Stromal cell of bone marrow (primary cell): ENCODE data around the gene ZNF23.
A peak's percentile ranks its signal among the peaks of the same experiment; 100 is the strongest.
"Not testable (repeated sequence)": the region's sequence is repeated elsewhere in the genome, so short reads cannot be mapped to it uniquely, and the experiment has no call there.

Experiments
- DNase-seq: peaks from one replicate; pipeline ENCODE4 v3.0.0-alpha.2; 2012; ENCODE audit warnings: low read depth

ZNF23 gene

DNA sequence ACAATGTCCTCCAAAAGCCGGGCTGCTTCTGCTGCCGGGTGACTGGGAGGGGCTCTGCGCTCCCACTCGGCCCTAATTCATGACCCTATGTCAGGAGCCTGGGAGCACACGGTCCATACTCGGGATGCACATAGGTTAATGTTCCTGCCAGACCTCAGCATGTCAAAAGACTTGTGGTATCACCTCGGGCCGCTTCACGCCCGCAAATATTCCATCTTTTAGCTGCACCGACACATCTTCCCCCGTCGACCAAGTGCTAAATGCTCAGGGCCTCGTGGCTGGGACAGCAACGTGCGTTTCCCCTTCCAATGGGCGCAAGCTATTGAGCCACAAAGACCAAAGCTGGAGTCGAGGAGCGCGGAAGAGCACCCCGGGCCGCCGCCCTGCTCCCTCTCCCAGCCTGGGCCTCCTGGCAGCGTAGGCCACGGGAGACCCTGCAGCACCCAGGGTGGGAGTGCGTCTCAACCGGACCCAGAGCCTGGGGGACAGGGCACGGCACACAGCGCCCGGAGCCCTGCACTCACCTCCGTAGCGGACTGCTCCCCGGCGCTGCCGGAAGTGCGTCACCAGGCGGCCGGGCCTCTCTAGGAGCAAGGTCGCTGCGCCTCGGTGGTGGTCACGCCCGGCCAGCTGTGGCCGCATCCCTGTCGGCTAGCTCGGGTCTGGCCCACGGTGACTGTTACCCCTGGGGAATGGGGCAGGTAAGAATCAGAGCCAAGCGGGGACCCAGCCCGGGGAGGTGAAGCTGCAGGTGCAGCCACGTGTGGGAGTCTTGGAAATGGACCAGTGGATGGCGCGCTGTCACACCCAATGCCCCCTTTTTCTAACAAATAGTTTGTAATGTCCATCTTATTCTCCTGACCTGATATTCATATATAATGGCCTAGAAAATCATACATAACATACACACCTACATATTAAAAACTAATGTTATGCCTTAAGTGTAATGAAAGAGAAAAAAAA lies at the start of gene ZNF23:
Gene ZNF23 (minus strand): TSS at position 562 of the 963 bp plus-strand sequence. CDS start 5,451 bp downstream, outside the sequence.
- DNase-seq, result peak; percentile 40

DNA sequence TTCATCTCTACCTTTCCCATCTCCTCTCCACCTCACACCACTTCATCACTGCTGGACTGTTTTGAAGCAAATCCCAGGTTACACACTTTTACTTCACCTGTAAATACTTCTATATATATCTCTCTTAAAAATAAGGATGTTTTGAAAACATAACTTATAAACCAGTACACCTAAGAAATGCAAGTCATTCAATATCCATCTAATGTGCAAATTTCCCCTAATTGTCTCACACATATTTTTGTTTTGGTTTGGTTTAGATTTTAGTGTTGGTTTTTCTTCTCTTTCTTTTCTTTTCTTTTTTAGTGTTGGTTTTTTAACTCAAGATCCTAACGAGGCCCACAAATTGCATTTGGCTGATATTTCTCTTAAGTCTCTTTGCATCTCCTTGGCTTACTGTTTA lies 45.0 kb upstream of the ZNF23 start:
- no peak for DNase-seq

DNA sequence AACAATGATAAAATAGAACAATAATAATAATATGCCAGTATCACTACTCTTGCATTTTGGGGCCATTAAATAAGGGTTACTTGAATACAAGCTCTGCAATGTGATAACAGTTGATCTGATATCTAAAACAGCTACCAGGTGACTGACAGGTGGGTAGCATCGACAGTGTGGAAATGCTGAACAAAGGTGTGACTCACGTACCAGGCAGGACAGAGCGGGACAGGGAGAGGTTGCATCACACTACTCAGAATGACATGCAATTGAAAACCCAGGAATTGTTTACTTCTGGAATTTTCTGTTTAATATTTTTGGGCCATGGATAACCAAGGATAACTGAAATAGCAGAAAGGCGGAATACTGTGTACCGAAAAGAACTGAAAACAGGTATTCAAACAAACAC lies 42.9 kb upstream of the ZNF23 start:
- DNase-seq, result no peak

DNA sequence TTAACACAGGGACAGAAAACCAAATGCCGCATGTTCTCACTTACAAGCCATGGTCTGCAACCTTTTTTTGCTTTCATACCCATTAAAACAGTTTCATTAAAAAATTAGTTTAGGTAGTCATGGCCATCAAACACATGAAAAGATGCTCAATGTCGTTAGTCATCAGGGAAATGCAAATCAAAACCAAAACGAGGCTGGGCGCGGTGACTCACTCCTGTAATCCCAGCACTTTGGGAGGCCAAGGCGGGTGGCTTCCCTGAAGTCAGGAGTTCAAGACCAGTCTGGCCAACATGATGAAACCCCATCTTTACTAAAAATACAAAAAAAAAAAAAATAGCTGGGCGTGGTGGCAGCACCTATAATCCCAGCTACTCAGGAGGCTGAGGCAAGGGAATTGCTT lies 42.0 kb upstream of the ZNF23 start:
- DNase-seq, result not testable (repeated sequence)

DNA sequence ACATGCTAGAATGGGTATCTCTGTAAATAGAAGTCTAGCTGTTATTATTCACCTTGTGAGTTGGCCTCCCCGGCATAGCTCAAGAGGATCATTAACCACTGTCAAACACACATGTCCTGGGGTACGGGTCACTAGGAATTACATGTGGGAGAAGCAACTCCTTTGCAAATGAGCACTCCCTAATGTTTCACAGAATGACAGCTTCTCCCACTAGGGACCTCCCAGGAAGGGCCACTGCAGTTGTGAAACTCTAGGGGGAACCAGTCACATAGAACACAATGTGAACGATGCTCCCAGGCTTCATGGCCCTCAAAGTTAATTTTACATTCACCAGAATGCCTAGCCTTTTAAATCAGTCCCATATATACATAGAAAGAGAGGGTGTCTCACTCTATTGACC lies 39.5 kb upstream of the ZNF23 start:
- DNase-seq, result no peak

DNA sequence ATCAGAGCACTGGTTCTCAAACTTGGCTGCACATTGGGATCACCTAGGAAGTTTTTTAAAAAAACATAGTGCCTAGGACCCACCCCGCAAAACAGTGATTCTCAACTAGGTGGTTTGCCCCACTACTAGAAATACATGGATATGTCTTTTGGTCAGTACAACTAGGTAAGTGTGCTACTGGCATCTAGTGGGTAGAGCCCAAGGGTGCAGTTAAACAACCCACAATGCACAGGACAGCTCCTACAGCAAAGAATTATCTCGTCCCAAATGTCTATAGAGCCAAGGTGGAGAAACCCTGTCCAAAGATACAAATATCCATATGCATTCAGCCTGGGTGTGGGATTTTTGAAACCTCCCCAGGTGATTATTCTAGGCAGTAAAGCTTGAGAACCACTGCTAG lies 38.9 kb upstream of the ZNF23 start:
- DNase-seq, result no peak

DNA sequence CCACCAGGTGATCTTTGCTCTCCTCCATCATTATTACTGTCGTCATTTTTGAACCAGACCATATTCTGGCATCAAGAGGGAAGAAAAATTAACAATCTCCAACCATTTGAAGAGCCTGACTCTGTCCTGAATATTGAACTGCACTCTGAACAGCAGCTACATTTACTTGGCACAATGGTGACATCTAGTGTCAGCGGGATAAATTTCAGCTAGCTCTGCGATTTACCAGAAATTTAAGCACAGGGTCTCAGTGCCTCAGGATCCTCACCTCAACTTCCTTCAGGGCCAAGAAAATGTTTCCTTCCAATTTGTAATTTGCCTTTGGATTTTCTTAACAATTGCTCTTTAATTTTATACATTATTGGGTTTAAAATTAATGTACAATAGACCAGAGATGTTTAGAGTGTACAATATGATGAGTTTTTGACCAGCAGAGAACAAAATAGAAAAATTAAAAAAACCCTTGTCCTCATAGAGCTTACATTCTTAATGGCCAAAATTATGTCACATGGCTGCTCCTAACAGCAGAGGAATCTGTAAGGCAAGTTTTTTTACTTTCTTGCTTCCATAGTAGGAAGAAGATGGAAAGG lies 37.8 kb upstream of the ZNF23 start:
- peak; percentile 31 for DNase-seq

DNA sequence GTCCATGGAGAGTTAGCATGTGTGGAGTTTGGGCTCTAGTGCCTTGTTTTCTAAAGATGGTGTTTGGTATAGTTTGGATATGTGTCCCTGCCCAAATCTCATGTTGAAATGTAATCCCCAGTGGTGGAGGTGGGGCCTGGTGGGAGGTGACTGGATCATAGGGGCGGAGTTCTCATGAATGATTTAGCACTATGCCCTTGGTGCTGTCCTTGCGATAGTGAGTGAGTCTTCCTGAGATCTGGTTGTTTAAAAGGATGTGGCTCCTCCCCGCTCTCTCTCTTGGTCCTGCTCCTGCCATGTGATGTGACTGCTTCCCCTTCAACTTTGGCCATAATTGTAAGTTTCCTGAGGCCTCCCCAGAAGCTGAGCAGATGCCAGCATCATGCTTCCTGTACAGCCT lies 36.0 kb upstream of the ZNF23 start:
- no peak for DNase-seq

DNA sequence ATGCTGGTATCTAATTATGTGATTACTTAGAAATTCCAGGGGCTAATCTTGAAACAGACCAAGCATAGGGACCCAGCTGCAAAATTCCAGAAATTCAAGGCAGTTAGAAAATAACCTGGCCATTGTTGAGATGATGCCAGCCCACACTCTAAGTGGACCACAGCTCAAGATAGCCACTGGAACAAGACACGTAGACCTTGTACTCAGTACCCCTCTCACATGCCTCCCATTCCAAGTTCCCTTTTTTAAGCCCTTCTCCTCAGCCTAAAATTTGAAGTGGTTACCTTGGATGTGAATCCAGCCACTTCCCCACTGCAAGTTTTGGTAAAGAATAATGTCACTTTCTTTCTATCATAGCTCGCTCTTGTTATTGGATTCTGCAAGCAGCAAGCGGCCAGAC lies 31.2 kb upstream of the ZNF23 start:
- no peak for DNase-seq

DNA sequence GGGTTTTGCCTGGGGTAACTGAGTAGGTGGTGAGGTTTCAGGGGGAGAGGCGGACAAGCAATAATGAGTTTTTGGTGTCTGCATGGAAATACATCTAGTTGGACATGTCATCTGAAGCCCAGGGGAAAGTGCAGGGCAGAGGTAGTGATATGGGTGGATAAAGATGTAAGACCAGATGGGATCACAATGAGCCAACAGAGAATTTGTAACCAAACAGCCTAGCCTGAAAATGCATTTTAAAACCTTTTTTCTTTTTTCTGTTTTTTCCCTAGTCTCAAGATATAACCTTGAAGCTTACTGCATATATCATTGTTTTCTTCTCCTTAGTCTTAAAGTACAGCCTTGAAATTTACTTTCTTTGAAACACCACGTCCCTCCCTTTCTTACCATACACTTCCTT lies 30.7 kb upstream of the ZNF23 start:
- DNase-seq, result no peak

DNA sequence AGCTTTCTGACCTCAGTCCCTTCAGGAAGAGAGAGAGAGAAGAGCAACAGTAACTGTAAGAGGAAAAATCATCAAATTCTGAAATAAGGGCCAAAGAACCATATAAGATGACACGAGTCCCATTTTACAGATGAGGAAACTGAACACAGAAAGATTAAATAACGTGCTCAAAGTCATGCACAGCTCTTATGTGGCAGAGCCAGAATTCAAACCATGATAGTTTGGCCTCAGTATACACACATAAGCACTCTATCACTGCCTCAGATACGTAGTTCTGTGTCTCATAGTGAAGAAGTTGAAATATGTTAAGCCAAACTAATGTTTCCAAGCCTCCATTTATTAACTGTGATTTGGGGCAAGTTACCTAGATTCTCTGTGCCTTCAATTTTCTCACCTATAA lies 29.0 kb upstream of the ZNF23 start:
- no peak for DNase-seq

DNA sequence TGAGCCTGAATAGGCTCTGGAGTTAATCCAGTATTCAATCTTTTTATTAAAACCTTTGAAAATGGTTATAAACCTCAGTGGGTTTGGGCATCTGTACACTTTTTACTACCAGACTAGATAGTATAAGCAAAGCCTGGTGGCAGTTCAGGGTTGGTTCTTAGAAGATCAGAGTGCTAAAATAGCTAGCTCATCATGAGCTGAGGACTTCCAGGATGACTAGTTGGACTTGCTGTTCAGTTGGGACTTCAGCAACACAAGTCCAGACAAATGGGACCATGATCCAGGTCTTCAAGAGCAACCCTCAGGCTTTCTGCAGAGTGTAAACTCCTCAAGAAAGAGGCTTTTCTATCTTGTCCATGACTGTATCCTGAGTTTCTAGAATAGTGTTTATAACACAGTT lies 28.3 kb upstream of the ZNF23 start:
- no peak for DNase-seq

DNA sequence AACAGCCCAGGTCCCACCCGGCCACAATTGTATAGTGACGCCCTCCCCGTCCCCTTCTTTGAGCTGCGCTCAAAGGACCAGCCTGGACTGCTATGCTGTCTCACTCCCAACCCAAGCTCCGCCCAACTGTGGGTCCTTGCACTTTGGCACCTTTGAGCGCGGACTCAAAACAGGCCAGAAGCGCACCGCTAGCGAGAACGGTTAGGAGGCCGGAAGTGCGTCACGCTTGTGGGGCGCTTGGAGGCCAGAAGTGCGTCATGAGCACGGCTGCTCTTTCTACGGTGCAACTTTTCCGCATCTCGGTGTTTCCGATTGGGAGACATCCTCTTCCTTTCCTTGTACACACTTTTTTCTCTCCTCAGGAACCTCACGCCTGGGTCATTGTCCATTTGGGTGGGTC lies 27.1 kb upstream of the ZNF23 start, which contains the start of gene ZNF19:
Gene ZNF19 (minus strand): TSS at position 203 of the 400 bp plus-strand sequence. CDS start 7,210 bp downstream, outside the sequence.
- no peak for DNase-seq

DNA sequence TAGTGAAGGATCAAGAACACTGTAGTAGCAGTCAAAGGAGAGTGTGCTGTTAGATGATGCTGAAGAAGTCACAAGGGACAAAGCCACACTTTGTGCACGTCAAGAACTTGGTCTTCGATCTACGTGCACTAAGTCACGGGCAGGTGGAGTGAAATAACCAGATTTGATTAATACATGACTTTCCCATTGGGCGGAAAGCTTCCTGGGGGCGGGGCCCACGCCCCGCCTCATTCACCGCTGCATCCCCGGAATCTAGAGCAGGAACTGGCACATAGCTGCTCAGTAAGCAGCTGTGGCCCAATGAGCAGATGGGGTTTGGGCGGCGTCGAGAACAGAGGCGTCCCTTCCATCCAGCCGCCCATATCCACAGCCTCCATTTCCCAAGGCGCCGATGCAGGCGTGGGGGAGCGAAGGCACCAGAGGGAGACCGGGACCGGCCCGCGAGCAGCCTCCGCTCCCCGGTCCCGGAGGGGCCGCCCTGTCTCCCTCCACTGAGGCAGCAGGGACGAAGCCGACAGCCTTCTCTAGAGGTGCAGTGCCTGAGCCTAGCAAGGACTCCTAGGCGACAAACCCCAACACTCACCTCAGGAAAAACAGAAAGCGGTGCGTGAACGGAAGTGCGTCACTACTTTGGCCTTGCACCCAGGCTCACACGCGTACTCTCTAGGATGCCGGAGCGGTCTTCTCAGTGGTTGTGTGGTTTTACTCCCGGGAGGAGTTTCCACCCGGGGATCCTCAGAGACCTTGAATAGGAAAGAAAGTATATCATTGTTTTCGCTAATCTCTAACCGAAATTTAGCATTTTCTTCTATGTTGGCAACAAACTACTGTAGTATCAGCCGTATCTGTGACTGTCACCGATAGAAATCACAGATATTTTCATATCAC lies 22.2 kb upstream of the ZNF23 start:
- DNase-seq, result peak; percentile 87

DNA sequence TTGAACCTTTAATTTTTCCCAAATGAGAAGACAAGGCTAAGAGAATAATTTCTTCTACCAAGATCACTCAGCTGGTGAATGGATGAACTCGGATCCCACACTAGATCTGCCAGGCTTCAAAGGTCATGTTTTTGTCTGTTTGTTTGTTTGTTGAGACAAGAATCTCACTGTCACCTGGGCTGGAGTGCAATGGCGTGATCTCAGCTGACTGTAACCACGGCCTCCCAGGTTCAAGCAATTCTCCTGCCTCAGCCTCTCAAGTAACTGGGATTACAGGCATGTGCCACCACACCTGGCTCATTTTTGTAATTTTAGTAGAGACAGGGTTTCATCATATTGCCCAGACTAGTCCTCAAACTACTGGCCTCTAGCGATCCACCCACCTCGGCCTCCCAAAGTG lies 20.5 kb upstream of the ZNF23 start:
- DNase-seq, result no peak

DNA sequence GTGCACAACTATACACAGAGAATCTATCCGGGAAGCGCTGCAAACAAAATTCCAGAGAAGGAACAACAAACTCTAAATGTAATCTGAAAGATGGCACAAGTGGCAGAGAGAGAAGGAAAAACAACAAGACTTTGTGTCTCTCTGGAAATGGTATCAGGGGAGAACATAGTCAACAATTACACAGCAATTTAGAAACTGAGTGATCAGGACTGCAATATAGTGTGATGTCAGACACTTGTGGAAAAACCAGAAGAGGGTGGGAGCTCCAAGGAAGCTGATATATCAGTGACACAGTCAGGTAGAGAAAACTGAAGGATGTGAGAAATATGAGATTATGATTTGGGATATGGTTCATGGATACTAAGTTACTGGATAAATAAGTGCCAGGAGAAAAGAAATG lies 18.9 kb upstream of the ZNF23 start:
- no peak for DNase-seq

DNA sequence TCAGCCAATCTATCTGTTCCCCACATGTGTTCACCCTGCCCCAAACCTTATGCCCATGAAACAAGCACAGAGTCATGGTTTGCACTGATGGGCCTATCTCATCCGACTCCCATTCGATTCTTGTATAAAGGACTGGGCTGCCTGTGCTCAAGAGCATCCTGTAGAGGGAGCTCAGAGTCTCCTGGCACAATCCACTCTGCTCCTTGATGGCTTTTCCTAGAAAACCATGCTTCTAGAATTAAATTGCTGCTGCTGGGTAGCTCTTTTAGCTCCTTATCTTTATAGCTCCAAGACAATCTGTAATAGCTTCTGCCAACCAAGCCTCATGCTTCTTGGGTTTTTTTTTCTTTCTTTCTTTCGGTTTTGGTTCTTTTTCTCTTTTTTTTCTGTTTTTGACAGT lies 17.4 kb upstream of the ZNF23 start:
- no peak for DNase-seq

DNA sequence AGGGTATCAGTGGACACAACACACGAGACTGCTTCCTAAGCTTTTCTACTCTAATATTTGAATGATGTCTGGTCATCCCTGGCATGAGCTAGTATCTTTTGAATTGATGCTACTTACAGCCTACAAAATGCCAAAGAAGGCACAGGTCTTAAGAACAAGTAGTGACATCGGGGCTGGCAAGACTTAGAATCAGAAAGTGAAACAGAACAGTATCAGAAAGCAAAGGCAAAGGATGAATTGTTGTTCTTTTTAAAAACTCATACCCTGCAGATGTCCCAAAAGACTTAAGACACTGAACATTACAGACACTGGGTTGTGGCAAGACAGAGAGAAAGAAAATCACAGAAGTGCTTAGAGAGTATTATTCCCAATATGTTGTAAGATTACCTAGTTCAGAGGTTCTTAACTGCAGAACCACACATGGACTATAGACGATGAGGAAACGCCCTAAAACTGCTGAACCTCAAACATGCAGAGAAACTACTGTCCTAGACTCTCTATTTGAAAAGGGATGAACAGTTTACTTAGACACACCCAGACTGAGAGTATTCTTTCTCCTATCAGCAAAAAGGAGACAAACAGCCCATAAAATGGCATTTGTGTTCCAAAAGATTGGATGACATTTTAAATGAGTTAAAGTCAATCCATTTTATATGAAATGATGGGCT lies 14.5 kb upstream of the ZNF23 start:
- no peak for DNase-seq

DNA sequence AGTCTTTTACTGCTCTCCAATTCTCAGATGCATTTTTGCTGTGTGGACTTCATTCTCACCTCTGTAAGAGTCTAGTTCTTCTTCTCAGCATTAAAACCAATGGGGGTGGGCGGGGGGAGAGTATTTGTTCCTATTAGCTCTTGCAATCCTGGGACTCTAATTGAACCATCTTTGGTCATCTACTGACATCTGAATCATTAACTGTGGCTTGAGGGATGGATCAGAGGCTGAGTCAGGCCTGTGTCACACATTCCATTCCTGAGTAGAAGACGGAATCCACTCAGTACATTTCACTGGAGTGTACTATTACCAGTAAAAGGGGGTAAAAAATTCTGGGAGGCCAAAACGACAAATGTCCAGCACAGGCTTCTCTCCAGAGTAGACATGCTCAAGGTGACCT lies 12.8 kb upstream of the ZNF23 start:
- DNase-seq, result peak; percentile 84

DNA sequence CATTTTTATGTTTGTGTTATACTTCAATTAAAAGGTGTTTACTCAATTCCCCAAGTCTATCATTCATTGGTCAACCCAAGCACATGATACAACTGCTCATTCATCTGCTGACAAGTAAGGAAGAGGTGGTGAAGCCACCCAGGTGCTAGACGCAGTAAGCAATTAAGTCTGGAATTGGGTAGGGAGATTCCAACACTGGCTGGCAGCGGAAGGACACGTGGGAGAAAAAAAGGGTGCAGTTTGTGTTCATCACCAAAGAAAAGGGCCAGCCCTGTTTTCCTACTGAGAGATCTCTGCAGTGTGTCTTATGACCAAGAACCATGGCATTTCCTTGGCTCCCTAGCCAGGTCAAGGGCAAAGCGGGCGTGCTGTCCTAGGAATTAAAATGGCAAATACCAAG lies 11.8 kb upstream of the ZNF23 start:
- no peak for DNase-seq

DNA sequence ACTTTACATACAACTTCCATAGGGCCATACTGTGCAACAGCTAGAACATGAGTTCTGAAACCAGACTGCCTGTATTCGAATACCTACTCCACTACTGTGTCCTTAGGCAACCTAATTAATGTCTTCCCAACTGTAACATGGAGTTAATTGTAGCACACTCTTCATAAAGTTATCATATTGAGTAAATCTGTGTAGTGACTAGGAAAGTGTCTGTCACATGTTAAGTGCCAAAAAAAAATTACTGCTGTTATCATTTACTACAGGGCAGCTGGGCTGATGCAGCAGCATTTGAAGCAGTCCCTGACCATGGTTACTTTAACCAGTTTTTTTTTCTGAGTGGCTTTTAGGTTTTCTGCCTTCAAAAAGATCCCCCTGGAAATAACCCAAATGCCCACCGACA lies 10.9 kb upstream of the ZNF23 start:
- no peak for DNase-seq

DNA sequence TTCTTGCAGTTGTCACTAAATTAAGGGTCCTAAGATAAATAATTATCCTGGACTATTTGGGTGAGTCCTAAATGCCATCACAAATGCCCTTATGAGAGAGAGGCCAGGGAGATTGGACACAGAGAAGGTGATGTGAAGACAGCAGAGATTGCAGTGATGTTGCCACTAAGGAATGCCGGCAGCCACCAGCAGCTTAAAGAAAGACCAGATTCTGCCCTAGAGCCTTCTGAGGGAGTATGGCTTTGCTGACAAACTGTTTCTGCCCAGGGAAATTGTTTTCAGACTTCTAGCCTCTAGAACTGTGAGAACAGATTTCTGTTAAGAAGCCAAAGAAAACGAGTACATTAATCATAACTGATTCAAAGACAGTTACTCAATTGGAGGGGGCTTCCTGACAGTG lies 10.0 kb upstream of the ZNF23 start:
- no peak for DNase-seq
